Upper lobe of right lung (tissue), 1 donor: ENCODE data around the gene TMEM223. TPM values are rescaled to one million over a fixed set of nuclear protein-coding genes. Genes with fewer than 3 reads are reported as not detected.

Experiments used
- ATAC-seq: fragments of 200-7000 bp; cut with Tn5 transposase; one replicate; pipeline ENCODE4 v1.9.1; 2020; ENCODE audit warnings: mild to moderate bottlenecking, moderate library complexity
- DNase-seq: peaks from one replicate; pipeline ENCODE4 v3.0.0-alpha.2; 2020
- H3K27ac ChIP-seq: fragments of 200-600 bp; one replicate; pipeline ENCODE4 v1.8.0; 2022
- H3K27me3 ChIP-seq: fragments of 200-600 bp; one replicate; pipeline ENCODE4 v1.8.0; 2022; ENCODE audit warnings: mild to moderate bottlenecking
- H3K36me3 ChIP-seq: fragments of 200-600 bp; one replicate; pipeline ENCODE4 v1.8.0; 2022
- H3K4me1 ChIP-seq: fragments of 200-600 bp; one replicate; pipeline ENCODE4 v1.8.0; 2022
- H3K4me3 ChIP-seq: fragments of 200-600 bp; one replicate; pipeline ENCODE4 v1.8.0; 2022; ENCODE audit warnings: mild to moderate bottlenecking
- H3K9me3 ChIP-seq: fragments of 200-600 bp; one replicate; pipeline ENCODE4 v1.8.0; 2022
- intact Hi-C: fragments of 100-400 bp; cut with DNase I; formaldehyde crosslinking; loops from one replicate; pipeline ENCODE4 v1.11.0; 2022
- total RNA-seq: library from RNA; stranded (reverse); fragmentation: NEBNext Ultra II Directional; extraction: Animal tissue kit (Norgen Biotek cat#: 25700); gene quantifications from one replicate; pipeline ENCODE4 v1.2.1, GENCODE V29; 2021
- TF ChIP-seq, protein P1 (sequence below): fragments of 200-600 bp; IDR thresholded peaks from one replicate; pipeline ENCODE4 v1.8.0; 2022; ENCODE audit warnings: antibody characterized with exemption
- donor health status: DM: no; HTN: yes; CAD: no; lungs with severe emphysema.

Gene TMEM223
- total RNA-seq, 1 donor from 2014 or later: 14.8 TPM

DNA sequence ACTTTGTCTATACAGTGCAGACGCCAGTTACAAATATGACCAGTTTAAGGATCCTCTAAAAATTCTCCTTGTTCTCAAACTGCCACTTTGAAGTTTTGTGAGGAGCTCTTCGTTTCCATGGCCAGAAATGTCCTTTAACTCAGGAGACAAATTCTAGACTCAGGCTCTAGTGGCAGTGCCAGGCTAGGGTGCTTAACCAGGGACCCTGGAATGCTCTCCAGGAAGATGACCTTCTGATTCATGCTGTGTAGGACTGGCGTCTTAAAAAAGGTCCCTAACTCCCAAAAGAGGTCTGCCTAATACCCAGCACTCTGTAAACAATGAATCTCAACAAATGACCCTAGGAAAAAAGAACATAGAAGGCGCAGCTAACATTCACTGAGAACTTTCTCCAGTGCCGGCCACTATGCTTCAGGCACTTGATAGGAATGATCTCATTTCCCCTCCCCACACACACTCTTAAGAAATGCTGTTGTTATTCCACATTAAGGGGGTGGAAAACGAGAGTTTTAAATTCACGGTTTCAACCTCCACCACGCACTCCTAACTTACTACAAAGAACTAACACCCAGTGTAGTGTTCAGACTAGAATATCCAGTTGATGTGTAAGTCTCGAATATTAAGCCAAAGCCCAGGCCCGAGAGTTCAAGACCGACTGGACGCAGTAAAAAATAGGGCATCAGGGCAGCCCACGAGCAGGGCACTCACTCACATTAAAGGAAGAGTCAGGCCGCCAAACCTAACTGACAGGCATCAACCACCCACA is 12.7 kb upstream of the TMEM223 start:
- DNase-seq (no peak), ATAC-seq (peak; percentile 20)
- Histone ChIP-seq H3K4me3 (peak overlapping the region; percentile 83), H3K4me1 (peaks cover 28% of the 10 kb centered on the region), H3K9me3 (no peaks in the 10 kb centered on the region), H3K27me3 (no peaks in the 10 kb centered on the region), H3K36me3 (peaks cover 44% of the 10 kb centered on the region), H3K27ac (peak overlapping the region; percentile 93)
- TF ChIP-seq, protein P1, sequence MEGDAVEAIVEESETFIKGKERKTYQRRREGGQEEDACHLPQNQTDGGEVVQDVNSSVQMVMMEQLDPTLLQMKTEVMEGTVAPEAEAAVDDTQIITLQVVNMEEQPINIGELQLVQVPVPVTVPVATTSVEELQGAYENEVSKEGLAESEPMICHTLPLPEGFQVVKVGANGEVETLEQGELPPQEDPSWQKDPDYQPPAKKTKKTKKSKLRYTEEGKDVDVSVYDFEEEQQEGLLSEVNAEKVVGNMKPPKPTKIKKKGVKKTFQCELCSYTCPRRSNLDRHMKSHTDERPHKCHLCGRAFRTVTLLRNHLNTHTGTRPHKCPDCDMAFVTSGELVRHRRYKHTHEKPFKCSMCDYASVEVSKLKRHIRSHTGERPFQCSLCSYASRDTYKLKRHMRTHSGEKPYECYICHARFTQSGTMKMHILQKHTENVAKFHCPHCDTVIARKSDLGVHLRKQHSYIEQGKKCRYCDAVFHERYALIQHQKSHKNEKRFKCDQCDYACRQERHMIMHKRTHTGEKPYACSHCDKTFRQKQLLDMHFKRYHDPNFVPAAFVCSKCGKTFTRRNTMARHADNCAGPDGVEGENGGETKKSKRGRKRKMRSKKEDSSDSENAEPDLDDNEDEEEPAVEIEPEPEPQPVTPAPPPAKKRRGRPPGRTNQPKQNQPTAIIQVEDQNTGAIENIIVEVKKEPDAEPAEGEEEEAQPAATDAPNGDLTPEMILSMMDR: no peak
- intact Hi-C loops: no loop called here

DNA sequence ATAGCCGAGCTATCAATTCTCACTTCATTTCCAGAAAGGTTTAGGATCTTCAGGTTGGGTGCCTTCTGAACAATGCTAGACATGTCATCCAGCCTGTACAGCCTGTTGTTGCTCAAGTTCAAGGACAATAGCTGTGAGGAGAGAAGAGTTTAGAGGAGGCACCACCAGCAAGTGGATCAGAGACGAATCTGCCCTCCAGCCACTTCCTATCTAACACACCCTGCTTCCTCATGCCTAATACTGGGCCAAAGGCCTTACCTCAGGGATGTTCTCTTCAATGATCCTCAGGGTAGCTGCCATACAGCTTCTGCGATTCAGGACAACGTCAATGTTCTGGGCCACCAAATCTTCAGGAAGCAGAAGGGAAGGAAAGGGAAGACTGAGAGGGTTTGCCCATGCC is 9.3 kb upstream of the TMEM223 start:
- TF ChIP-seq, protein P1: no peak
- DNase-seq: no peak
- Histone ChIP-seq H3K27ac (no peak overlapping the region), H3K4me3 (no peak overlapping the region), H3K4me1 (peaks cover 17% of the 10 kb centered on the region), H3K9me3 (no peaks in the 10 kb centered on the region), H3K36me3 (peaks cover 79% of the 10 kb centered on the region), H3K27me3 (no peaks in the 10 kb centered on the region)
- ATAC-seq: no peak
- intact Hi-C loops: no loop called here

DNA sequence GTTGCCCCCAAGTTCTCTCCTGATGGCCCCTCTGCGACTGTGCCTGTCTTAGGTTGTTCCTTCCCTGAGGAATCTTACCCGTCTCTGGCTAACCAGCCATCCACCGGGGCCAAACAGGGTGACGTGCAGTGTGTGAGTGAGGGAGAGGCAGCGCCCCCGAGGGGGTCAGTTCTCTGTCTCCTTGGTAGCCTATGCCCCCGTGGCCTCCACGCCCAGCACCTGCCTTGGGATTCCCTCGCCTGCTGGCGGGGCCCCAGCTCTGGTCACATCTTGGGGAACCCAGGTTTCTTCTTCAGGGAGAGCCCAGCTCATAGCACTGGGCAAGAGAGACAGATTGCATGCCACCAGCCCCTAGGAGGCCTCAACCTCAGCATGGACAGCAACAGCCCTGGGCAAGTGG is 7.7 kb upstream of the TMEM223 start:
- peaks cover 13% of the 10 kb centered on the region for H3K4me1 ChIP-seq
- no peaks in the 10 kb centered on the region for H3K27me3 ChIP-seq
- ATAC-seq: no peak
- H3K4me3 ChIP-seq: no peak overlapping the region
- no peak overlapping the region for H3K27ac ChIP-seq
- H3K36me3 ChIP-seq: peaks cover 94% of the 10 kb centered on the region
- no peak for DNase-seq
- intact Hi-C loops: loop anchor here (10.0 kb wide), 1 partner anchor 55 kb away; no protein-coding TSS in a partner anchor
- H3K9me3 ChIP-seq: no peaks in the 10 kb centered on the region
- TF ChIP-seq, protein P1: no peak

DNA sequence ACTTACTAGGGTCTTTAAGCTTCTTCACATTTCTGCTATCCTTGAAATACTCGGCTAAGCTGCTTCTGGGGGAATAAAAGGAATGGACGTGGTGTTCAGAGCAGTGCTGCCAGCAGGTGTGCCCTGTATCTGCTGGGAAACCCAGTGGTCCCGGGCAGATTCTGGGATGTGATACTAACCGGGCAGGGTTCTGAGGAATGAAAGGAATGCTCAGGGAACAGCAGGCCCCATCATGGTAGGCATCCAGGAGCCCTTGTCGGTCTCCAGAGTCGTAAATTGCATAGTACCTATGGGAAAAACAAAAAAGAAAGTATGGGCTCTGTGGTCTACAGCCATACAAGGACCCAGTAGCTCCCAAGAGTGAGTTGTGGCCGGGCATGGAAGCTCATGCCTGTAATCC is 4.5 kb upstream of the TMEM223 start:
- TF ChIP-seq, protein P1: no peak
- no peaks in the 10 kb centered on the region for H3K27me3 ChIP-seq
- DNase-seq (no peak), ATAC-seq (no peak)
- H3K9me3 ChIP-seq: no peaks in the 10 kb centered on the region
- peaks cover 13% of the 10 kb centered on the region for H3K4me1 ChIP-seq
- intact Hi-C loops: loop anchor here (10.0 kb wide), 1 partner anchor 59 kb away; no protein-coding TSS in a partner anchor
- H3K36me3 ChIP-seq: peaks cover 93% of the 10 kb centered on the region
- H3K4me3 ChIP-seq: no peak overlapping the region
- no peak overlapping the region for H3K27ac ChIP-seq

DNA sequence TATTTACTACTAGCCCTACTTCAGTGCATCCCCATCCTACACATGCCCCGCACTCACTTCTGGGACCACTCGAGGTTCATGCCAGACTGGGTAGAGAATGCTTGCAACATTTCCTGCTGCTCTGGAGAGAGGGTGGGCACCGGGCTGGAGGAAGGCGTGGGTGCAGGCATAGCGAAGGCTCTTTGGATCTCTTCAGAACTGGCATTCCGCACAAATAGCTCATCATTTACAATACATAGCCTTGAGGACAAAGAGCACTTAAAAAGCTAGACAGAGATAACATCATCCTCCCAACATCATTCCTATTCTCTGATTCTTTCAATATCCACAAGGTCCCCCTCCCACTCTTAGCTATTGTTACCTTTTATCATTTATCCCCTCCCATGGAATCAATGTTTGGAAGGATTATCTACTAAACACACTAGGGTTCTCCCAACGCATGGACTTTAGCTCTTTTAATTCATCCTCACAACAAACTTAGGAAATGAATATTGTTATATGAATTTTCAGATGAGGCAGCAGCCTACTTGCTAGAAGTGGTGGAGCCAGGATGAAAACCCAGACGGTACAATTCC is 2.5 kb upstream of the TMEM223 start:
- ATAC-seq (no peak), DNase-seq (no peak)
- TF ChIP-seq, protein P1: no peak
- Histone ChIP-seq H3K36me3 (peaks cover 85% of the 10 kb centered on the region), H3K4me3 (no peak overlapping the region), H3K27ac (no peak overlapping the region), H3K4me1 (peaks cover 25% of the 10 kb centered on the region), H3K27me3 (no peaks in the 10 kb centered on the region), H3K9me3 (no peaks in the 10 kb centered on the region)
- intact Hi-C loops: loop anchor here (10.0 kb wide), 1 partner anchor 61 kb away; no protein-coding TSS in a partner anchor
